ENCODE measurements around the gene ZNF385A. TPM values are rescaled to one million over a fixed set of nuclear protein-coding genes. Genes with fewer than 3 reads are reported as not detected.
"Not testable (repeated sequence)": the region's sequence is repeated elsewhere in the genome, so short reads cannot be mapped to it uniquely, and the experiment has no call there.

Gene ZNF385A
- total RNA-seq, 1 donor from 2014 or later: 15.6 TPM

DNA sequence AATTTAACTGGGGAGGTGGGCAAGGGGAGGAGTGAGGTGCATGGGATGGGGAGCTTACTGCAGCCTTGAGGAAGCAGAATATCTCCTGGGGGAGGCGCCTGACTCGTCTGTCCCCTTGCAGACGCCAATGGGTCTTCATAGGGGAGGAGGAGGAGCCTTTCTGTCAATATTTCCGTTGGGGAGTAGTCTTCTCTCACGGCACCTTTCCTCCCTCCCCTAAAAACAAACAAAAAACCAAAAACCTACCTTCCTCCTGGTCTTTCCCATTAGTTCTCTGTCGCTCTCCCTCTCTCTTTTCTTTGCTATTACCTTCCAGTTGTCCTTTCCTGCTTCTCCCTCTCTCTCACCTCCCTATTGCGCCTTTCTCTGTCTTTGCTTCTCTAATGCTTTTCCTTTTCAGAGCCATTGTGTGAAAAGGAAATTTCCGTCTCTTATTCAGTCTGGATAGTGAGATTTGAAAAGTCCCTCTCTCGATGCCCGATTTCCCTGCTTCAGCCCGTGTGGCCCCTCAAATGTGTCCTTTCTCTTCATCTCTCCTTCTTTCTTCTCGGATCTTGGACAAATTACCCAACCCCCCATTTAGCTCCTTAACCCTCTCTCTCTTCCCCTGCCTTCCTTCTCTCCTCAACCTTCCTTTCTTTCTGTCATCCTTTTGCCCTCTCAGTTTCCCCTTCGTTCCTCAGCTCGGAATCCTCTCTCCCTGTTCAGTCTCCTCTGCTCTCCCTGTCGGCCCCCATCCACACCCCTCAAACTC, 26.2 kb downstream of the ZNF385A start:
- Mint-ChIP-seq H3K4me3 (ENCODE audit: low read depth) (no peak overlapping the region), H3K27ac (no peak overlapping the region), H3K4me1 (ENCODE audit: low read depth) (peaks cover 33% of the 10 kb centered on the region), H3K9me3 (ENCODE audit: low read depth) (no peaks in the 10 kb centered on the region), H3K36me3 (ENCODE audit: insufficient read depth) (no peaks in the 10 kb centered on the region), H3K27me3 (peaks cover 5% of the 10 kb centered on the region)
- DNase-seq (ENCODE audit: low spot score, unreplicated experiment): no peak
- TF ChIP-seq, protein P1, sequence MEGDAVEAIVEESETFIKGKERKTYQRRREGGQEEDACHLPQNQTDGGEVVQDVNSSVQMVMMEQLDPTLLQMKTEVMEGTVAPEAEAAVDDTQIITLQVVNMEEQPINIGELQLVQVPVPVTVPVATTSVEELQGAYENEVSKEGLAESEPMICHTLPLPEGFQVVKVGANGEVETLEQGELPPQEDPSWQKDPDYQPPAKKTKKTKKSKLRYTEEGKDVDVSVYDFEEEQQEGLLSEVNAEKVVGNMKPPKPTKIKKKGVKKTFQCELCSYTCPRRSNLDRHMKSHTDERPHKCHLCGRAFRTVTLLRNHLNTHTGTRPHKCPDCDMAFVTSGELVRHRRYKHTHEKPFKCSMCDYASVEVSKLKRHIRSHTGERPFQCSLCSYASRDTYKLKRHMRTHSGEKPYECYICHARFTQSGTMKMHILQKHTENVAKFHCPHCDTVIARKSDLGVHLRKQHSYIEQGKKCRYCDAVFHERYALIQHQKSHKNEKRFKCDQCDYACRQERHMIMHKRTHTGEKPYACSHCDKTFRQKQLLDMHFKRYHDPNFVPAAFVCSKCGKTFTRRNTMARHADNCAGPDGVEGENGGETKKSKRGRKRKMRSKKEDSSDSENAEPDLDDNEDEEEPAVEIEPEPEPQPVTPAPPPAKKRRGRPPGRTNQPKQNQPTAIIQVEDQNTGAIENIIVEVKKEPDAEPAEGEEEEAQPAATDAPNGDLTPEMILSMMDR (IDR thresholded peaks at IDR 0.05; ENCODE audit: unreplicated experiment): no peak

DNA sequence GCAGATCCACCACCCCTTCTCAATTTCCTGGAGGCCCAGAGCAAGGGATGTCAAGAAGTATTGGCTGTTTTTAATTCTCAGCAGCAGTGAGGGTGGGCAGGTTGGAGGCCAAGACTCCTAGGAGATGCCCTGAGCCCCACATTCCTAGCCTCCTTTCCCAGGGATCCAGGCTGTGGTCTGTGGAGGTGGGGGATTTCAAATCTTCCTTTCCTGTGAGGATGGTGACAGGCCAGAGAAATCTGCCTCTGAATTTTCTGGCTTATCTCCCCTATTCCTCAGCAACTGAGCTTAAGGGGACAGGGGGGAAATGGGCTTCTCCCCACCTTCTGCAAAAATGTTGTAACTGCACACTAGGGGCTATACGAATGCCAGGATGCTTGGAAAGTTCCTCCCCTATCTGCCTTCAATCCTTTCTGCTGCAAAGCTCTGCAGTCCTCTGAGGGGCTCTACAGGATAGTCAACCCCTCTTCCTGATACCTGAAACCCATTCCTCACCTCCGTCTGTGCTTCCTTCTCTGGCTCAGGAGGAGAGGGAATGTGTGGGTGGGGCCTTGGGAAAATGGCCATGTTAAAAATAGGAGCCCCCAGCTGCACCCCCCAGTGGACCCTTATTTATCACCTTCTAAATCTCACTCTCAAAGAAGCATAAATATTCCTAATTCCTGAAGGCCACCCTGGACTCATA, 26.9 kb downstream of the ZNF385A start:
- Mint-ChIP-seq H3K36me3 (ENCODE audit: insufficient read depth) (no peaks in the 10 kb centered on the region), H3K4me3 (ENCODE audit: low read depth) (peak overlapping the region; percentile 16), H3K4me1 (ENCODE audit: low read depth) (peaks cover 39% of the 10 kb centered on the region), H3K9me3 (ENCODE audit: low read depth) (no peaks in the 10 kb centered on the region), H3K27ac (no peak overlapping the region), H3K27me3 (no peaks in the 10 kb centered on the region)
- DNase-seq (ENCODE audit: low spot score, unreplicated experiment): no peak
- TF ChIP-seq, protein P1 (IDR thresholded peaks at IDR 0.05; ENCODE audit: unreplicated experiment): no peak

DNA sequence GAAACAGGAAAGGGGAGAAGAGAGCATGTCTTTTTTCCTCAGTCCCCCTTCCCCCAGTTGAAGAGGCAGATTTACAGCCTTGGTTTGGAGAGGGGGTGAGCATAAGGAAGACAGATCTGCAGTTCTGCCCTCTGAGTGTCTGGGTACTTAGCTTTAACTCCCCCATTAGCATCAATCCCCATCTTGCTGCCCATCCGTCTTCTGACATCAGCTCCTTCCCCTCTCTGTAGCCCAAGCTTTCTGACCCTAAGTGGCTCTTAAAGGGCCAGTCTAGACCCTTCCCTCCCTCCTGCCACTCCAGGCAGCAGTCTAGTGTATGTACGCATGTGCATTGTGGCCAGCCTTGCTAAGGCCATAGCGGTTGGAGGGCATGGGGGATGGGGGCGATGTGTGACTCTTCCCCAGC, 27.6 kb downstream of the ZNF385A start:
- H3K4me1 Mint-ChIP-seq (ENCODE audit: low read depth): peaks cover 46% of the 10 kb centered on the region
- peak overlapping the region; percentile 16 for H3K4me3 Mint-ChIP-seq (ENCODE audit: low read depth)
- peak overlapping the region; percentile 59 for H3K27ac Mint-ChIP-seq
- DNase-seq (ENCODE audit: low spot score, unreplicated experiment): no peak
- no peaks in the 10 kb centered on the region for H3K9me3 Mint-ChIP-seq (ENCODE audit: low read depth)
- TF ChIP-seq, protein P1 (IDR thresholded peaks at IDR 0.05; ENCODE audit: unreplicated experiment): no peak
- H3K27me3 Mint-ChIP-seq: no peaks in the 10 kb centered on the region
- no peaks in the 10 kb centered on the region for H3K36me3 Mint-ChIP-seq (ENCODE audit: insufficient read depth)

DNA sequence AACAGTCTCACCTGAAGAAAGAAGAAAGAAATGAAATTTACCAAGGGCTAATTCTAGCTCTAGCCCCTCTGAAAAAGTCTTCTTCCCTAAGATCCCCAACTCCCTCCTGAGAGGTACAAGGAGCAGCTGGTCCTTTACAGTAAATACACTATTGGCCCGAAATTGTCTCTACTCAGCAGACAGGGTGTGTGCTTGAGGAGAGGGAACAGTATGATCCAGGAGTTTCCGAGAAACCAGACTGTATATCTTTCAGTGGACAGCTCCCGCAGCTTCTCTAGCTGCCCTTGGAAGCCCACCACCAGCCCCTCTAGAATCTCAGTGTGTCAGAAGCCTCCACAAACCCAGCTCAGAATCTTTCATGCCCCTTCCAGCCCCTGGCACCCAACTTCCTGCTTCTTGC, 28.3 kb downstream of the ZNF385A start:
- TF ChIP-seq, protein P1 (IDR thresholded peaks at IDR 0.05; ENCODE audit: unreplicated experiment): no peak
- Mint-ChIP-seq H3K4me1 (ENCODE audit: low read depth) (peaks cover 50% of the 10 kb centered on the region), H3K4me3 (ENCODE audit: low read depth) (no peak overlapping the region), H3K36me3 (ENCODE audit: insufficient read depth) (no peaks in the 10 kb centered on the region), H3K27ac (peak overlapping the region; percentile 59), H3K9me3 (ENCODE audit: low read depth) (no peaks in the 10 kb centered on the region), H3K27me3 (no peaks in the 10 kb centered on the region)
- DNase-seq (ENCODE audit: low spot score, unreplicated experiment): no peak

DNA sequence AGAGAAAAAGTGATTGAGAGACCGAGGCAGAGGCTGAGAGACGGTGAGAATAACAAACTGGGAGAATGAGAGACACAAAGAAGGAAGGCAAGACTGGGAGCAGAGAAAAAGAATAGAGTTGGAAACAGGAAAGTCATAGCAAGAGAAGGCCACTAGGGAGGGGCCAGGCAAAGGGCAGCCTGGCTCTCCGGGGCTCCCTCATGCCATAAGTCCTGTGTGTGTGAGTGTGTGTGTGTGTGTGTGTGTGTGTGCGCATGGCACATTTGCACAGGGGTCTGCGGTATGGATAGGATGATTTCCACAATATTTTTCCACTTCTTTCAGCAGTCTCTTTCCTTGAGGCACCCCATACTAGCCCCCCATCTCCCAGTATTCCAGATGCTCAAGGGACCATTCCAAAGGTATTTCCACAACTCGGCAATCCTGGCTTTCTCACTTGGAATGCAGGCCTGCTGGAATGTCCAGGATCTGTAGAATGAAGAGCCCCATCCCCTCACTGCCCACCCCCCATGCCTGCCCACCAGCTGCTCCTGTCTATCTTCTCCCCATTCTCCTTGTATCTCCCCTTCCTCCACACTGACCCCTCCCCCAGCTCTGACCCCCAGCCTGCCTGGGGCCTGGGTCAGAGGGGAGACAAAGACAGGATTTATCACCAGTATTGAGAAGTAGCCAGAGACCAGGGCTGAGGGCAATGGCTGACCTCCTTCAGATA, 29.3 kb downstream of the ZNF385A start:
- TF ChIP-seq, protein P1 (IDR thresholded peaks at IDR 0.05; ENCODE audit: unreplicated experiment): peak; percentile 39
- Mint-ChIP-seq H3K27ac (peak overlapping the region; percentile 88), H3K4me1 (ENCODE audit: low read depth) (peaks cover 45% of the 10 kb centered on the region), H3K27me3 (no peaks in the 10 kb centered on the region), H3K36me3 (ENCODE audit: insufficient read depth) (peaks cover 4% of the 10 kb centered on the region), H3K4me3 (ENCODE audit: low read depth) (no peak overlapping the region), H3K9me3 (ENCODE audit: low read depth) (no peaks in the 10 kb centered on the region)
- no peak for DNase-seq (ENCODE audit: low spot score, unreplicated experiment)

DNA sequence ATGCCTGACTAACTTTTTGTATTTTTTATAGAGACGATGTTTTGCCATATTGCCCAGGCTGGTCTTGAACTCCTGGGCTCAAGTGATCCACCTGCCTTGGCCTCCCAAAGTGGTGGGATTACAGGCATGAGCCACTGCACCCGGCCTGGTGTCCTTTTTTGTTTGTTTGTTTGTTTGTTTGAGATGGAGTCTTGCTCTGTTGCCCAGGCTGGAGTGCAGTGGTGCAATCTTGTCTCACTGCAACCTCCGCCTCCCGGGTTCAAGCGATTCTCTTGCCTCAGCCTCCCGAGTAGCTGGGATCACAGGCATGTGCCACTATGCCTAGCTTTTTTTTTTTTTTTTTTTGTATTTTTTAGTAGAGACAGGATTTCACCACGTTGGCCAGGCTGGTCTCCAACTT, 30.3 kb downstream of the ZNF385A start:
- not testable (repeated sequence) for DNase-seq (ENCODE audit: low spot score, unreplicated experiment); H3K4me3 Mint-ChIP-seq (ENCODE audit: low read depth); H3K36me3 Mint-ChIP-seq (ENCODE audit: insufficient read depth); H3K9me3 Mint-ChIP-seq (ENCODE audit: low read depth); H3K27ac Mint-ChIP-seq; H3K27me3 Mint-ChIP-seq
- H3K4me1 Mint-ChIP-seq (ENCODE audit: low read depth): peaks cover 45% of the 10 kb centered on the region
